ENCODE data around the gene TPPP2. TPM values are rescaled to one million over a fixed set of nuclear protein-coding genes. Genes with fewer than 3 reads are reported as not detected.
A peak's percentile ranks its signal among the peaks of the same experiment; 100 is the strongest.

Gene TPPP2
- polyA plus RNA-seq, 1 of the 3 experiments (the other 2 are of a cell fraction) = not detected

- TF ChIP-seq, protein P1, sequence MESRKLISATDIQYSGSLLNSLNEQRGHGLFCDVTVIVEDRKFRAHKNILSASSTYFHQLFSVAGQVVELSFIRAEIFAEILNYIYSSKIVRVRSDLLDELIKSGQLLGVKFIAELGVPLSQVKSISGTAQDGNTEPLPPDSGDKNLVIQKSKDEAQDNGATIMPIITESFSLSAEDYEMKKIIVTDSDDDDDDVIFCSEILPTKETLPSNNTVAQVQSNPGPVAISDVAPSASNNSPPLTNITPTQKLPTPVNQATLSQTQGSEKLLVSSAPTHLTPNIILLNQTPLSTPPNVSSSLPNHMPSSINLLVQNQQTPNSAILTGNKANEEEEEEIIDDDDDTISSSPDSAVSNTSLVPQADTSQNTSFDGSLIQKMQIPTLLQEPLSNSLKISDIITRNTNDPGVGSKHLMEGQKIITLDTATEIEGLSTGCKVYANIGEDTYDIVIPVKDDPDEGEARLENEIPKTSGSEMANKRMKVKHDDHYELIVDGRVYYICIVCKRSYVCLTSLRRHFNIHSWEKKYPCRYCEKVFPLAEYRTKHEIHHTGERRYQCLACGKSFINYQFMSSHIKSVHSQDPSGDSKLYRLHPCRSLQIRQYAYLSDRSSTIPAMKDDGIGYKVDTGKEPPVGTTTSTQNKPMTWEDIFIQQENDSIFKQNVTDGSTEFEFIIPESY (IDR thresholded peaks at IDR 0.05; ENCODE audit: borderline replicate concordance, low read depth) = no peak
- TF ChIP-seq, protein P2, sequence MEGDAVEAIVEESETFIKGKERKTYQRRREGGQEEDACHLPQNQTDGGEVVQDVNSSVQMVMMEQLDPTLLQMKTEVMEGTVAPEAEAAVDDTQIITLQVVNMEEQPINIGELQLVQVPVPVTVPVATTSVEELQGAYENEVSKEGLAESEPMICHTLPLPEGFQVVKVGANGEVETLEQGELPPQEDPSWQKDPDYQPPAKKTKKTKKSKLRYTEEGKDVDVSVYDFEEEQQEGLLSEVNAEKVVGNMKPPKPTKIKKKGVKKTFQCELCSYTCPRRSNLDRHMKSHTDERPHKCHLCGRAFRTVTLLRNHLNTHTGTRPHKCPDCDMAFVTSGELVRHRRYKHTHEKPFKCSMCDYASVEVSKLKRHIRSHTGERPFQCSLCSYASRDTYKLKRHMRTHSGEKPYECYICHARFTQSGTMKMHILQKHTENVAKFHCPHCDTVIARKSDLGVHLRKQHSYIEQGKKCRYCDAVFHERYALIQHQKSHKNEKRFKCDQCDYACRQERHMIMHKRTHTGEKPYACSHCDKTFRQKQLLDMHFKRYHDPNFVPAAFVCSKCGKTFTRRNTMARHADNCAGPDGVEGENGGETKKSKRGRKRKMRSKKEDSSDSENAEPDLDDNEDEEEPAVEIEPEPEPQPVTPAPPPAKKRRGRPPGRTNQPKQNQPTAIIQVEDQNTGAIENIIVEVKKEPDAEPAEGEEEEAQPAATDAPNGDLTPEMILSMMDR (IDR thresholded peaks at IDR 0.05) = peak; percentile 89
- TF ChIP-seq, protein P3, sequence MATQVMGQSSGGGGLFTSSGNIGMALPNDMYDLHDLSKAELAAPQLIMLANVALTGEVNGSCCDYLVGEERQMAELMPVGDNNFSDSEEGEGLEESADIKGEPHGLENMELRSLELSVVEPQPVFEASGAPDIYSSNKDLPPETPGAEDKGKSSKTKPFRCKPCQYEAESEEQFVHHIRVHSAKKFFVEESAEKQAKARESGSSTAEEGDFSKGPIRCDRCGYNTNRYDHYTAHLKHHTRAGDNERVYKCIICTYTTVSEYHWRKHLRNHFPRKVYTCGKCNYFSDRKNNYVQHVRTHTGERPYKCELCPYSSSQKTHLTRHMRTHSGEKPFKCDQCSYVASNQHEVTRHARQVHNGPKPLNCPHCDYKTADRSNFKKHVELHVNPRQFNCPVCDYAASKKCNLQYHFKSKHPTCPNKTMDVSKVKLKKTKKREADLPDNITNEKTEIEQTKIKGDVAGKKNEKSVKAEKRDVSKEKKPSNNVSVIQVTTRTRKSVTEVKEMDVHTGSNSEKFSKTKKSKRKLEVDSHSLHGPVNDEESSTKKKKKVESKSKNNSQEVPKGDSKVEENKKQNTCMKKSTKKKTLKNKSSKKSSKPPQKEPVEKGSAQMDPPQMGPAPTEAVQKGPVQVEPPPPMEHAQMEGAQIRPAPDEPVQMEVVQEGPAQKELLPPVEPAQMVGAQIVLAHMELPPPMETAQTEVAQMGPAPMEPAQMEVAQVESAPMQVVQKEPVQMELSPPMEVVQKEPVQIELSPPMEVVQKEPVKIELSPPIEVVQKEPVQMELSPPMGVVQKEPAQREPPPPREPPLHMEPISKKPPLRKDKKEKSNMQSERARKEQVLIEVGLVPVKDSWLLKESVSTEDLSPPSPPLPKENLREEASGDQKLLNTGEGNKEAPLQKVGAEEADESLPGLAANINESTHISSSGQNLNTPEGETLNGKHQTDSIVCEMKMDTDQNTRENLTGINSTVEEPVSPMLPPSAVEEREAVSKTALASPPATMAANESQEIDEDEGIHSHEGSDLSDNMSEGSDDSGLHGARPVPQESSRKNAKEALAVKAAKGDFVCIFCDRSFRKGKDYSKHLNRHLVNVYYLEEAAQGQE (IDR thresholded peaks at IDR 0.05; ENCODE audit: low read depth, low read length) = no peak
- TF ChIP-seq JUND (IDR thresholded peaks at IDR 0.05) (no peak), PBX3 (IDR thresholded peaks at IDR 0.05) (peak; percentile 86), MXI1 (IDR thresholded peaks at IDR 0.05; ENCODE audit: low read depth, low read length) (no peak), EZH2phosphoT487 (IDR thresholded peaks at IDR 0.05; ENCODE audit: borderline replicate concordance, low read depth) (no peak), RAD21 (IDR thresholded peaks at IDR 0.05; ENCODE audit: low read length) (peak; percentile 96)
These were observed 15.2 kb upstream of the TPPP2 start (continued) for GRCh38 chr14:21014761-21015190.

DNA sequence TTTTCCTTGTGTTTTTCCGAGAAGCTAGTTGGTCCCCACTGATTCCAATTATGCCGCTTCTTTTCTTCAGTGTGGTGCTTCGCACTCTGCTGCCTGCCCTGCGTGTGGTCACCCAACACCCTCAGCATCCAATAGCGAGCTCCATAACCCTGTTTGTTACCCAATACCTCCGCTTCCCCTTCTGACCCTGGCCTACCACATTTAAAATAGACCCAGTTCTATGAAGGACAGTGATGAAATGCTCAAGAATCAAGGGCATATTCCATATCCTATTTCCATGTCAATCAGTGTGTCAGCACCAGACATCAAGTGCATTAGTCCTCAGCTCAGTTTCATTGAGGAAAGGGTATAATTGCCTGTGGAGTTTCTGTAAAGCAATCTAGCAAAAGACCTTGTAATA, 14.7 kb upstream of the TPPP2 start:
- no peak overlapping the region for H2AFZ ChIP-seq (ENCODE audit: low read depth)
- H4K20me1 ChIP-seq (ENCODE audit: insufficient read depth) = no peaks in the 10 kb centered on the region
- CTCF ChIA-PET = interaction anchor here (0.6 to 18.2 kb wide), 47 partner anchors 9 to 634 kb away, joined by 3 to 555 read pairs (median 7); partner anchors contain the start of genes ARHGEF40, NDRG2, RNASE13 and RNASE7
- no peaks in the 10 kb centered on the region for H3K9me2 ChIP-seq
- POLR2A ChIA-PET = interaction anchor here (1.0 to 2.1 kb wide), 10 partner anchors 9 to 89 kb away, joined by 3 to 15 read pairs (median 5); partner anchors contain the start of genes ARHGEF40 and NDRG2
- H3K27ac ChIP-seq (ENCODE audit: low read depth in 2 of 2, low read length in 1 of 2) = no peak overlapping the region
- H3K36me3 ChIP-seq (replicated peaks in 1 of 2; ENCODE audit: control insufficient read depth in 1 of 2, insufficient read depth in 2 of 2, low read length in 1 of 2) = no peaks in the 10 kb centered on the region
- peaks cover 15% of the 10 kb centered on the region for H3K27me3 ChIP-seq (ENCODE audit: insufficient read depth)
- H3K4me3 ChIP-seq (ENCODE audit: low read depth in 2 of 2, low read length in 1 of 2) = no peak overlapping the region
- H3F3A ChIP-seq (replicated peaks; ENCODE audit: insufficient read depth) = no peaks in the 10 kb centered on the region
- no peaks in the 10 kb centered on the region; a peak in 1 of 4 replicates for H3K4me1 ChIP-seq (ENCODE audit: control insufficient read depth in 1 of 2, insufficient read depth in 2 of 2, low read depth in 1 of 2, low read length in 1 of 2)
- TF ChIP-seq NRF1 (IDR thresholded peaks at IDR 0.05; ENCODE audit: low read depth, low read length) (no peak), FOXJ3 (CRISPR knock-in tag; IDR thresholded peaks at IDR 0.05) (no peak), RAD21 (IDR thresholded peaks at IDR 0.05; ENCODE audit: low read length) (no peak), IRF3 (IDR thresholded peaks at IDR 0.05; ENCODE audit: low read depth, low read length) (no peak), TCF12 (IDR thresholded peaks at IDR 0.05) (no peak)
- no peak for DNase-seq
- H3K9me3 ChIP-seq = no peaks in the 10 kb centered on the region
- no peak overlapping the region for H3K4me2 ChIP-seq
- H3K79me2 ChIP-seq (ENCODE audit: insufficient read depth) = no peaks in the 10 kb centered on the region
- WGBS (ENCODE audit: low lambda C conversion rate) = 73% methylated on average over 6 of the region's 6 CpGs
- no peak overlapping the region for H3K9ac ChIP-seq
